Measurements from ENCODE around the gene CALD1.

DNA sequence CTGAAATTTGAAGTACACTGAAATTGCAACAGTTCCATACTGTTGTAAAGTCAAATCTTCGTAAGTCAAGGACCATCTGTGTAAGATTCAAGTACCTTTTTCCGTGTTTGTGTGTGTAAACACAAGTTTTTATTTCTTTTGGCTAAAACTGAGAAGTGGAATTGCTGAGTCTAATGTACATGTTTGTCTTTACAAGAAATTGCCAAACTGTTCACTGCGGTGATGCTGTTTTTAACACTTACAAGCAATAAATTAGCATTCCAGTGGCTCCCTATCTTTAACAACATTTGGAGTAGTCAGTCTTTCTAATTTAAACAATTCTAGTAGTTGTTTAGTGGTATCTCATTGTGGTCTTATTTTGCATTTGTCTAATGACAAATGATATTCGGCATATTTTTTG is 23.3 kb downstream of the CALD1 start:
- TF ChIP-seq, protein P1, sequence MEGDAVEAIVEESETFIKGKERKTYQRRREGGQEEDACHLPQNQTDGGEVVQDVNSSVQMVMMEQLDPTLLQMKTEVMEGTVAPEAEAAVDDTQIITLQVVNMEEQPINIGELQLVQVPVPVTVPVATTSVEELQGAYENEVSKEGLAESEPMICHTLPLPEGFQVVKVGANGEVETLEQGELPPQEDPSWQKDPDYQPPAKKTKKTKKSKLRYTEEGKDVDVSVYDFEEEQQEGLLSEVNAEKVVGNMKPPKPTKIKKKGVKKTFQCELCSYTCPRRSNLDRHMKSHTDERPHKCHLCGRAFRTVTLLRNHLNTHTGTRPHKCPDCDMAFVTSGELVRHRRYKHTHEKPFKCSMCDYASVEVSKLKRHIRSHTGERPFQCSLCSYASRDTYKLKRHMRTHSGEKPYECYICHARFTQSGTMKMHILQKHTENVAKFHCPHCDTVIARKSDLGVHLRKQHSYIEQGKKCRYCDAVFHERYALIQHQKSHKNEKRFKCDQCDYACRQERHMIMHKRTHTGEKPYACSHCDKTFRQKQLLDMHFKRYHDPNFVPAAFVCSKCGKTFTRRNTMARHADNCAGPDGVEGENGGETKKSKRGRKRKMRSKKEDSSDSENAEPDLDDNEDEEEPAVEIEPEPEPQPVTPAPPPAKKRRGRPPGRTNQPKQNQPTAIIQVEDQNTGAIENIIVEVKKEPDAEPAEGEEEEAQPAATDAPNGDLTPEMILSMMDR (IDR thresholded peaks at IDR 0.05; ENCODE audit: borderline replicate concordance, extremely low read depth, low read length, poor library complexity, severe bottlenecking): no peak
- no peak for TF ChIP-seq EZH2 (IDR thresholded peaks at IDR 0.05; ENCODE audit: borderline replicate concordance, low read depth, low read length, severe bottlenecking)

Measured in DND-41 (cell line).